Germinal center (tissue), 1 donor: Measurements from ENCODE around the gene CSAG1.
"Not testable (repeated sequence)": the region's sequence is repeated elsewhere in the genome, so short reads cannot be mapped to it uniquely, and the experiment has no call there.

Experiments
- DNase-seq: peaks from one replicate; pipeline ENCODE4 v3.0.0; 2012; ENCODE audit warnings: mixed read lengths, low spot score

The CSAG1 gene

DNA sequence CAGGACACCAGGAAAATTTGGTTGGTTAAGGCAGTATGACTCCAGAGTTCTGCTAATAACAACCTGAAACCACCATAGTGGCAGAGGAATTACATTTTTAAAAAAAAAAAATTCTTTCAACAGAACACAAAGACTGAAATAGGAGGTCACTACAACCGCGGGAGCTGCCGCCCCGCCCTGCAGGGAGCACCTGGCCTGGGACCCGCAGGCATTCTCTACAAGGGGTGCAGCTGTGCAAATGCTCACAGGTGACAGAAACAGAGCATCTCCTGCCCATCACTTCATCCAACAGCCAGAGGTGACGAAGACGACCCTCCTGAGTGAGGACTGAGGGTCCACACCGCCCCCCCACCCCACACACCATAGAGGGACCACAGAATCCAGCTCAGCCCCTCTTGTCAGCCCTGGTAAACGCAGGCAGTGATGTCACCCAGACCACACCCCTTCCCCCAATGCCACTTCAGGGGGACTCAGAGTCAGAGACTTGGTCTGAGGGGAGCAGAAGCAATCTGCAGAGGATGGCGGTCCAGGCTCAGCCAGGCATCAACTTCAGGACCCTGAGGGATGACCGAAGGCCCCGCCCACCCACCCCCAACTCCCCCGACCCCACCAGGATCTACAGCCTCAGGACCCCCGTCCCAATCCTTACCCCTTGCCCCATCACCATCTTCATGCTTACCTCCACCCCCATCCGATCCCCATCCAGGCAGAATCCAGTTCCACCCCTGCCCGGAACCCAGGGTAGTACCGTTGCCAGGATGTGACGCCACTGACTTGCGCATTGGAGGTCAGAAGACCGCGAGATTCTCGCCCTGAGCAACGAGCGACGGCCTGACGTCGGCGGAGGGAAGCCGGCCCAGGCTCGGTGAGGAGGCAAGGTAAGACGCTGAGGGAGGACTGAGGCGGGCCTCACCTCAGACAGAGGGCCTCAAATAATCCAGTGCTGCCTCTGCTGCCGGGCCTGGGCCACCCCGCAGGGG is 35.3 kb downstream of the CSAG1 start, which contains the start of gene MAGEA3:
Gene MAGEA3, plus strand, starts transcription at position 843 of the 980 bp plus-strand sequence. CDS start 2,039 bp downstream, outside the sequence.
- not testable (repeated sequence) for DNase-seq

DNA sequence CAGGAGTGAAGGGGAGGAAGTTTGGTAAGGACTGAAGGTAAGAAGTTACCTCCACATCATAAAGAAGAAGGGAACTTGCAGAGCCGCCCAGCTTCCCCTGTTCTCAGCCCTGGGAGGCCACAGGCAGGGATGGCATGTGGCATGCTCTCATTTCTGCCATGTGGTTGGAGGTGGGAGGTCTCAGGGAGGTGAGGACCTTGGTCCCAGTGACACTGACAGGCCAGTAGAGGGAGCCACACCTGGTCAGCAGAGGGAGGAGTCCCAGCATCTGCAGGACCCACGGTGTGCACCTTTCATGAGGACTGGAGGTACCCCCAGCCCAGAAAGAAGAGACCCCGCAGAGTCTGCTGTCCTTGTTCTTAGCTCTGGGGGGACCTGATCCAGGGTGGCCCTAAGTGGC is 52.5 kb downstream of the CSAG1 start:
- not testable (repeated sequence) for DNase-seq
